ENCODE data around the gene TMEM221. TPM values are rescaled to one million over a fixed set of nuclear protein-coding genes. Genes with fewer than 3 reads are reported as not detected.

The TMEM221 gene
- total RNA-seq, 1 donor from 2014 or later: not detected

DNA sequence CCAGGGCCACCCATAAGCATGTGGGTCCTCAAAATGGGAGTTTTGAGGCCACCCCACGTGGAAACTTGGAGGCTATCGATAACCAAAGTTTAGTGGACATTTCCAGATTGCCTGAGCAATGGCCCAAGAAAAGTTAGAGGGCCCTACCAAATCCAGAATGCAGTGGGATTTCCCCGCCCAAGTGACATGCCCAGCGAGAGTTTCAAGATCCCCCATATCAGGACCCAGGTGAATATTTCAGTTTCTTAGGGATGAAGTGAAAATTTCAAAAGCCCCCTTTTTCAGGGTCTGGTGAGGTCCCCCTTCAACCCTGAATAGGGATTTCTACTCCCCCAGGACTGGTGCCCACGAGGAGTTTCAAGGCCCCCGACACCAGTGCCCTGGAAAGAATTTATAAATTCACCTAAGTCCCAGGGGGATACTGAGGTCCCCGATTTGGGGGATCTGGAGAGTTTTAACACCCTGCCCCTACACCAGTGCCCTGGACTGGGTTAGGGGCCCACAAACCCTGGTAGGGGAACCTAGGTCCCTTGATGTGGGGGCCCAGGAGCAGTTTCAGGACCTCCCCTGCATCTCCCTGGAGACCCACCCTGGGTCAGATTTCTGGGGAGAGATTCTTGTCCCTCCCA, 43.7 kb downstream of the TMEM221 start:
- ATAC-seq: peak in 1 of 2 donors; percentile 9
- H3K4me3 ChIP-seq: peak overlapping the region; percentile 72
- no peaks in the 10 kb centered on the region for H3K9me3 ChIP-seq
- intact Hi-C loops (cut with DNase I): no loop called here
- TF ChIP-seq, protein P1, sequence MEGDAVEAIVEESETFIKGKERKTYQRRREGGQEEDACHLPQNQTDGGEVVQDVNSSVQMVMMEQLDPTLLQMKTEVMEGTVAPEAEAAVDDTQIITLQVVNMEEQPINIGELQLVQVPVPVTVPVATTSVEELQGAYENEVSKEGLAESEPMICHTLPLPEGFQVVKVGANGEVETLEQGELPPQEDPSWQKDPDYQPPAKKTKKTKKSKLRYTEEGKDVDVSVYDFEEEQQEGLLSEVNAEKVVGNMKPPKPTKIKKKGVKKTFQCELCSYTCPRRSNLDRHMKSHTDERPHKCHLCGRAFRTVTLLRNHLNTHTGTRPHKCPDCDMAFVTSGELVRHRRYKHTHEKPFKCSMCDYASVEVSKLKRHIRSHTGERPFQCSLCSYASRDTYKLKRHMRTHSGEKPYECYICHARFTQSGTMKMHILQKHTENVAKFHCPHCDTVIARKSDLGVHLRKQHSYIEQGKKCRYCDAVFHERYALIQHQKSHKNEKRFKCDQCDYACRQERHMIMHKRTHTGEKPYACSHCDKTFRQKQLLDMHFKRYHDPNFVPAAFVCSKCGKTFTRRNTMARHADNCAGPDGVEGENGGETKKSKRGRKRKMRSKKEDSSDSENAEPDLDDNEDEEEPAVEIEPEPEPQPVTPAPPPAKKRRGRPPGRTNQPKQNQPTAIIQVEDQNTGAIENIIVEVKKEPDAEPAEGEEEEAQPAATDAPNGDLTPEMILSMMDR (IDR thresholded peaks at IDR 0.05): no peak
- H3K36me3 ChIP-seq: peaks cover 13% of the 10 kb centered on the region
- no peak for DNase-seq
- no peaks in the 10 kb centered on the region for H3K27me3 ChIP-seq (ENCODE audit: low read depth)
- H3K4me1 ChIP-seq: peaks cover 25% of the 10 kb centered on the region
- peak overlapping the region; percentile 85 for H3K27ac ChIP-seq

DNA sequence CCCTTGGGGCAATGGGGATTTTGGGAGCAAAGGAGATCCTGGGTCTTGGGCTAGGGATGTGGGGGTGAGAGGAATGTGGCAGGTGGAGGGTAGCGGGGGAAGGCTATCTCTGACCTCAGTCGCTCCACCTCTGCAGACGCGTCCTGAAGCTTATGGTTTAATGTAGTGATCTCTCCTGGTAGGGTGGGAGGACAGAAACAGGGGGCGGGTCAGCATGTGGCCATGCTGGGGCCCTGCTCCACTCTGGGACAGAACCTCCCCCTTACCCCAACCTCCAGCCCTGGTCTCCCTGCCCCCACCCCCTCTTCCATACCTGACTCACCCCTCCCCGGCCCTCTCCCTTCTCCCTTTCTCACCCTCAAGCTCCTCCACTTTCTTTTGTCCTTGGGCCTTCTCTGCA, 44.5 kb downstream of the TMEM221 start:
- TF ChIP-seq, protein P1 (IDR thresholded peaks at IDR 0.05): no peak
- no peak for ATAC-seq

GRCh38 chr19:17402982-17403855, 45.2 kb downstream of the TMEM221 start:
- intact Hi-C loops (cut with DNase I): no loop called here
- Histone ChIP-seq H3K27ac (no peak overlapping the region), H3K9me3 (no peaks in the 10 kb centered on the region), H3K4me3 (peak overlapping the region; percentile 72), H3K36me3 (peaks cover 15% of the 10 kb centered on the region), H3K27me3 (ENCODE audit: low read depth) (no peaks in the 10 kb centered on the region), H3K4me1 (peaks cover 21% of the 10 kb centered on the region)
- DNase-seq: no peak
- TF ChIP-seq, protein P1 (IDR thresholded peaks at IDR 0.05): no peak
- ATAC-seq: peak; percentile 43 to 59

More for the DNA sequence above, 44.5 kb downstream of the TMEM221 start:
- no peaks in the 10 kb centered on the region for H3K9me3 ChIP-seq
- DNase-seq: no peak
- peak overlapping the region; percentile 72 for H3K4me3 ChIP-seq
- peaks cover 15% of the 10 kb centered on the region for H3K36me3 ChIP-seq
- no peak overlapping the region for H3K27ac ChIP-seq
- H3K27me3 ChIP-seq (ENCODE audit: low read depth): no peaks in the 10 kb centered on the region
- peaks cover 25% of the 10 kb centered on the region for H3K4me1 ChIP-seq
- intact Hi-C loops (cut with DNase I): no loop called here

DNA sequence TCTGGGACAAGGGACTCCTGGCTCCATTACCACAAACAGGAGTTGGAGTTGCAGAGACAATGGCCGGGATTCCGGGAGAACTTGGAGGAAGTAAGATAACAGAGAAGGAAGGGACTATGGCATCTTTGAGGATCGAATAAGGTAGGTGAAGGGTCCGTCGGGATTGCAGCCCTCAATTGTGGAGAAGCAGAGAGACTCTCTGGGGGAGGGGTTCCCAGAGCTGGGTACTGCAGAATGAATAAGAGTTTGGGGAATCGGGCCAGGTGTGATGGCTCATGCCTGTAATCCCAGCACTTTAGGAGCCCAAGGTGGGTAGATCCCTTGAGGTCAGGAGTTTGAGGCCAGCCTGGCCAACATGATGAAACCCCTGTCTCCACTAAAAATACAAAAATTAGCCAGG, 46.8 kb downstream of the TMEM221 start:
- Histone ChIP-seq H3K4me1 (peaks cover 10% of the 10 kb centered on the region), H3K4me3 (no peak overlapping the region), H3K27me3 (ENCODE audit: low read depth) (no peaks in the 10 kb centered on the region), H3K9me3 (no peaks in the 10 kb centered on the region), H3K27ac (no peak overlapping the region), H3K36me3 (peaks cover 22% of the 10 kb centered on the region)
- ATAC-seq: no peak
- intact Hi-C loops (cut with DNase I): no loop called here
- TF ChIP-seq, protein P1 (IDR thresholded peaks at IDR 0.05): no peak
- DNase-seq: no peak

GRCh38 chr19:17398902-17399527, 49.5 kb downstream of the TMEM221 start:
- intact Hi-C loops (cut with DNase I): no loop called here
- TF ChIP-seq, protein P1 (IDR thresholded peaks at IDR 0.05): no peak
- H3K36me3 ChIP-seq: peaks cover 22% of the 10 kb centered on the region

More at GRCh38 chr19:17398902-17399527, 49.5 kb downstream of the TMEM221 start:
- no peaks in the 10 kb centered on the region for H3K9me3 ChIP-seq
- no peak overlapping the region for H3K27ac ChIP-seq
- no peak for ATAC-seq
- DNase-seq: no peak
- peaks cover 9% of the 10 kb centered on the region for H3K4me1 ChIP-seq
- peaks cover 2% of the 10 kb centered on the region for H3K27me3 ChIP-seq (ENCODE audit: low read depth)
- H3K4me3 ChIP-seq: no peak overlapping the region

Measured in lower lobe of right lung (tissue), 2 donors.